ENCODE data around the gene CHD6.

The CHD6 gene

GRCh38 chr20:41453010-41453950, 164.9 kb downstream of the CHD6 start:
- H3K4me3 ChIP-seq: no peak overlapping the region
- H3K27ac ChIP-seq: peak overlapping the region in 3 of 21 experiments; percentile 0 to 31 (median 18)

GRCh38 chr20:41452226-41452625, 166.0 kb downstream of the CHD6 start:
- Histone ChIP-seq H3K4me3 (no peak overlapping the region), H3K27ac (no peak overlapping the region)

- Histone ChIP-seq H3K27ac (no peak overlapping the region), H3K4me3 (no peak overlapping the region)
Measured at GRCh38 chr20:41447006-41447405, 171.2 kb downstream of the CHD6 start.

- no peak overlapping the region for H3K27ac ChIP-seq
Measured at GRCh38 chr20:41446456-41446855, 171.7 kb downstream of the CHD6 start.

DNA sequence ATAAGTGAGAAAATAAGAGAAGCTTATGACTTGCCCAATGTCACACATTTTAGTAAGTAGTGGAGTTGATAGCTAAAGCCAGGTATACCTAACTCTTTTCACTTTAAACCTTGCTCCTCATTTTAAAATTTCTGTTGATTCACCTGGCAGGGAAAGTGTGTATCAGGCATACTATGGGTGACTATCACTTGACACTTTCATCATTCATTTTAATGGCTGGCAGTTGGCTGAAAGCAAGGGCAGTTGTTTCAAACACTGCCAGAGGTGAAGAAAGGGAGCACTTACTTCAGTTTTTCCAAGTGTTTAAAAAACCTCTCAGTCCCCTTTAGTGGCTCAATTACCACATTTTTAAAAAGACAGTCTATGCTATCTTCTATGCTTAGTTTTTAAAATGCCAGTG, 173.4 kb downstream of the CHD6 start:
- Histone ChIP-seq H3K27ac (no peak overlapping the region), H3K4me3 (no peak overlapping the region)

More at GRCh38 chr20:41446456-41446855, 171.7 kb downstream of the CHD6 start:
- no peak overlapping the region for H3K4me3 ChIP-seq

GRCh38 chr20:41443691-41444090, 174.5 kb downstream of the CHD6 start:
- Histone ChIP-seq H3K27ac (no peak overlapping the region), H3K4me3 (no peak overlapping the region)

DNA sequence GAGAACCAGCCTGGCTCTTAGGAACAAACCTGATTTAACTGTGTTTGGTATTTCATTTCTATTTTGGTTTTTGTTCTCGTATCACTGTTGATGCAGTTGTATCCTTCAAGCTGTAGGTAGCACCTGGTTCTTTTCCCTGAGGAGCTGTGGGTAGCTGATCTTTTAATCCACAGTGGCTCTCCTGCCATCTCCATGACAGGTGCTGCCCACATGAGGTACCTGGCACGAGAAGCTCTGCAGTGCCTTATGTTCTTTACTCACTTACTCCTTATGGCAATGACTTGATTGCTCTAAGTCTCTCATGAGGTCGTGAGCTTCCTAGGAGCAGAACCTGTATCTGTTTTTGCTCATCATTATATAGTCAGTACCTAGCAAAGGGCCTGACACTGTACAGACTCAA, 177.3 kb downstream of the CHD6 start:
- H3K27ac ChIP-seq: no peak overlapping the region
- no peak overlapping the region for H3K4me3 ChIP-seq

- H3K27ac ChIP-seq: no peak overlapping the region
- no peak overlapping the region for H3K4me3 ChIP-seq
Measured at GRCh38 chr20:41437836-41438235, 180.3 kb downstream of the CHD6 start.

- no peak overlapping the region for H3K27ac ChIP-seq
- no peak overlapping the region for H3K4me3 ChIP-seq
Measured at GRCh38 chr20:41436679-41437078, 181.5 kb downstream of the CHD6 start.

DNA sequence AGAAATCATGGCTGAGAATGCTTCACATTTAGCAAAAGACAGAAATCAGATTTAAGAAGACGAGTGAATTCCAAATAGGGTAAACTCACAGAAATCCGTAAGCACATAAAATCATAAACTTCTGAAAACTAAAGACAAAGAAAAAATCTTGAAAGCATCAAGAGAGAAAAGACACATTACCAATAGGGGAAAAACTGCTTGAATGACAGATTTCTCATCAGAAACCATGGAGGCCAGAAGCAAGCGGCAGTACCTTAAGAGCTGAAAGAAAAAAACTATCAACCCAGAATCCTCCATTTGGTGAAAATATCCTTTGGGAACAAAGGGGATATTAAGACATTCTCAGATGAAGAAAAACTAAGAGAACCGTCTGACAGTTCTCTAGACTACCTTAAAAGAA, 185.0 kb downstream of the CHD6 start:
- peak overlapping the region in 1 of 21 experiments; percentile 0 for H3K27ac ChIP-seq
- H3K4me3 ChIP-seq: no peak overlapping the region

GRCh38 chr20:41432746-41433145, 185.4 kb downstream of the CHD6 start:
- Histone ChIP-seq H3K27ac (peak overlapping the region in 1 of 21 experiments; percentile 0), H3K4me3 (no peak overlapping the region)

DNA sequence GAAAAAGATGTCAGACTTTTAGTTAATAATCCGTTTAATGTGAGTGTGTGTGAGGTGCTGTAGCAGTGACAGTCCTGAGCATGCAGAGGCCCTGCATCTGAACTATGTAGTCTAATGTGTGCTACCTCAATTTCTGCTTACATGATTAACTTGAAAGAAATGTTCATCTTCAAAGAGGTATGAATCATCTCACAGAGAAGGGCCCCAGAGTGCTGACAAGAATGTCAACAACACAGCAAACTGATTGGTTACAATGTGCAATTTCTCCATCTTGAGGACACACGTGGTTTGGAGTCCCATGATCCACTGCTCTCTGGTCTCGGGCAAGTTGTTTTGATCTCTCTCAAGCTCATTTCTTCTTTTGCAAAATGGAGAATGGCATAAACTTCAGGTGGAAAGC, 189.9 kb downstream of the CHD6 start:
- no peak overlapping the region for H3K4me3 ChIP-seq
- no peak overlapping the region for H3K27ac ChIP-seq

DNA sequence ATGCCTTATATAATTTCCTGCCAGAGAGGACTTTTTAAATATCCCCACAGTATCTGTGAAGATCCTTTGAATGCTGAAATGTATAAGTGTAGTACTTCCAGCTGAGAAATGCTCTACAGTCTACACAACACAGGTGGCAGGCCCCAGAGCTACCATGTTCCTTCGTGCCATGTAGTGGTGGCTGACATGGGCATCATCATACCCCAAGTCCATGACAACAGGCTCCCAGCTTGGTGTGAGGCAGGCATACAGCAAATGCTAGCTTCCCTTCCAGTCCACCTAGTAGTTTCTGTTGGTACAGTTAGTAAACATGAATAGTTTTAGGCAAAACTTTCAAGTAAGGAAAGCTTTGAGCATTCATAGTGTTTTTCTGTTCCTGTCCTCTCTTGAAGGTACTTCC, 190.3 kb downstream of the CHD6 start:
- no peak overlapping the region for H3K4me3 ChIP-seq
- no peak overlapping the region for H3K27ac ChIP-seq

- Histone ChIP-seq H3K27ac (no peak overlapping the region), H3K4me3 (no peak overlapping the region)
Measured at GRCh38 chr20:41426976-41427375, 191.2 kb downstream of the CHD6 start.

GRCh38 chr20:41426086-41426830, 191.9 kb downstream of the CHD6 start:
- H3K4me3 ChIP-seq: no peak overlapping the region
- peak overlapping the region in 2 of 21 experiments; percentile 33 to 35 for H3K27ac ChIP-seq

DNA sequence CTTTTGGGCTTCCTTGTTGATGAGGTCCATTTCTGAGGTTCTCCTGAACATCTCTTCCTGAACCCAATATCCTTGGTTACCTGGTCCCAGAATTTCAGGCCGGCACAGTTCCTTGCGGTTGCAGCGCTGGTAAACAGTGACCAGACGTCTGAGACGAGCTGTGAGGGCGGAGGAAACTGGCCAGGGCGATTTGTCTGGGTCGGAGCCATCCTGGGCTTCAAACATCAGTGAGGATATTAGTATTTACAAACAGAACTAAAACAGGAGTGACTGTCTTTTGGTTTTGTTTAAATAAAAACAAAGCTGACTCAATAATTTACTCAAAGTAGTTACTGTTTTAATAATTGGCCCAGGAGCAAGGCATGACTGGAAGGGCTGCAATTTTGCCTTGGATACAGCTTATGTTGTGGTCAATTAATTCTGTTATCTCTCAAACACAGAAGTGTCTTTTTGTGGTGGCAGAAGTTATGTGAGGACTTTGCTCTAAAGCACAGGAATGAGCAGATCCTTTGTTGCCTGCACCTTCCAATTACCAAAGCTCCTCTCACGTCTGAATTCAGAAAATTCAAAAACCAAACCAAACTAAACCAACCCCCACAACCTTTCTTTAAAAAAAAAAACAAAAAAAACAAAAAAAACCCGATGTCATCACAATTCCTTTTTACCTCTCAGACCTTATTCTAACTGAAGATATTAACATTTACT, 192.8 kb downstream of the CHD6 start:
- Histone ChIP-seq H3K4me3 (no peak overlapping the region), H3K27ac (peak overlapping the region in 6 of 21 experiments; percentile 13 to 35 (median 34))

GRCh38 chr20:41424546-41424945, 193.6 kb downstream of the CHD6 start:
- Histone ChIP-seq H3K27ac (peak overlapping the region in 2 of 21 experiments; percentile 31 to 34), H3K4me3 (no peak overlapping the region)

GRCh38 chr20:41424011-41424410, 194.2 kb downstream of the CHD6 start:
- no peak overlapping the region for H3K27ac ChIP-seq
- no peak overlapping the region for H3K4me3 ChIP-seq

DNA sequence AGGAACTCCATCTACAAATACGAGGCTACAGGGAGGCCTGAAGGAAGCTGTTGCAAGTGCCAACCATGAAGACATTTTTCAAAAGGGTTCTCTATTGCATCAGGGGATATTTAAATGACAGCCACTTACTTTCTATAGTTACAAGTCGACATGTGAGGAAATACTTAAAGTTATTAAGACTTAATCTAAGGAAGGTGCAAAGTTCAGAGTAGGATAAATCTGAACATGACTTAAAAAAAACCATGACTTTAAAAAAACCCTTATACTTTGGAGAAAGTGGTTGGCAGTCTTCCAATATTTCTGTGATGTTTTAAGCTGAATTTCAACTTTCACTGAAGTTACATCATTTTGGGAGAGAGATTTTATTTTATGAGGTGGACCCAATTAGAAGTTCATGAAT, 195.2 kb downstream of the CHD6 start:
- Histone ChIP-seq H3K27ac (no peak overlapping the region), H3K4me3 (no peak overlapping the region)

- Histone ChIP-seq H3K4me3 (no peak overlapping the region), H3K27ac (no peak overlapping the region)
Measured at GRCh38 chr20:41418739-41419293, 199.4 kb downstream of the CHD6 start.

Measured in skin epidermis (tissue), 12 donors.